ENCODE results near the gene C16orf78.

- TF ChIP-seq POLR2AphosphoS5 (IDR thresholded peaks at IDR 0.05; ENCODE audit: borderline replicate concordance, low read depth, low read length) (no peak), EZH2 (IDR thresholded peaks at IDR 0.05) (no peak), FOXP2 (optimal IDR thresholded peaks at IDR 0.05; ENCODE audit: control extremely low read depth, extremely low read length, insufficient read depth) (no peak)
These were observed 62.6 kb downstream of the C16orf78 start for GRCh38 chr16:49436181-49436580.
